ENCODE data around the gene FRRS1.

- no peak for TF ChIP-seq EZH2phosphoT487 (IDR thresholded peaks at IDR 0.05; ENCODE audit: insufficient read depth, low read depth)
- TF ChIP-seq EZH2 (IDR thresholded peaks at IDR 0.05; ENCODE audit: insufficient read depth, poor library complexity, severe bottlenecking): no peak
Observed at GRCh38 chr1:99761774-99762173, 4.7 kb downstream of the FRRS1 start.

Measured in GM23248 (cell line).